Neural cell (in vitro differentiated cells): ENCODE data around the gene LDB2. TPM values are rescaled to one million over a fixed set of nuclear protein-coding genes. Genes with fewer than 3 reads are reported as not detected.

Experiments used
- H2AFZ ChIP-seq: fragments of 200-600, 300-800 bp; sonication (generic), shearing (Covaris generic); 2 replicates; pipeline ENCODE4 v1.6.0; 2014; ENCODE audit warnings: low read depth, mild to moderate bottlenecking, antibody characterized with exemption, low read length, moderate library complexity
- H3F3A ChIP-seq: fragments of 200-600 bp; shearing (Covaris generic); 2 replicates; pipeline ENCODE4 v1.6.1; 2016; ENCODE audit warnings: mild to moderate bottlenecking, moderate library complexity, mixed read lengths, antibody characterized with exemption, low read length; ENCODE audit not compliant: insufficient read depth, poor library complexity, severe bottlenecking
- H3K27ac ChIP-seq: fragments of 200-600, 300-800 bp; sonication (generic), shearing (Covaris generic); 2 replicates; pipeline ENCODE4 v1.5.1; 2014; ENCODE audit warnings: mild to moderate bottlenecking, low read length, moderate library complexity
- H3K27me3 ChIP-seq: fragments of 300-800, 200-600 bp; sonication (generic), shearing (Covaris generic); 2 replicates; pipeline ENCODE4 v1.6.0; 2014; ENCODE audit warnings: mild to moderate bottlenecking, low read depth, low read length, moderate library complexity; ENCODE audit not compliant: insufficient read depth
- H3K36me3 ChIP-seq: fragments of 300-800, 200-600 bp; sonication (generic), shearing (Covaris generic); 2 replicates; pipeline ENCODE4 v1.5.1; 2014; ENCODE audit warnings: mild to moderate bottlenecking, antibody characterized with exemption, low read length, moderate library complexity; ENCODE audit not compliant: insufficient read depth
- H3K4me2 ChIP-seq: fragments of 300-800, 200-600 bp; sonication (generic), shearing (Covaris generic); 2 replicates; pipeline ENCODE4 v1.6.0; 2014; ENCODE audit warnings: mild to moderate bottlenecking, low read length
- H3K4me3 ChIP-seq: fragments of 300-800, 200-600 bp; sonication (generic), shearing (Covaris generic); 2 replicates; pipeline ENCODE4 v1.5.1; 2014; ENCODE audit warnings: mild to moderate bottlenecking, low read length, moderate library complexity
- H3K79me2 ChIP-seq: fragments of 200-600 bp; shearing (Covaris generic); replicated peaks from 2 replicates; pipeline ENCODE4 v1.6.0; 2014; ENCODE audit warnings: mild to moderate bottlenecking, low read length, moderate library complexity; ENCODE audit not compliant: insufficient read depth
- H3K9ac ChIP-seq: fragments of 300-800, 200-600 bp; sonication (generic), shearing (Covaris generic); 2 replicates; pipeline ENCODE4 v1.6.1; 2016; ENCODE audit warnings: mild to moderate bottlenecking, low read length, mixed read lengths
- H3K9me2 ChIP-seq: fragments of 200-600 bp; shearing (Covaris generic); 2 replicates; pipeline ENCODE4 v1.6.1; 2016; ENCODE audit warnings: mild to moderate bottlenecking, low read length, mixed read lengths; ENCODE audit not compliant: insufficient read depth
- H3K9me3 ChIP-seq: fragments of 200-600, 300-800 bp; sonication (generic), shearing (Covaris generic); 2 replicates; pipeline ENCODE4 v1.6.1; 2016; ENCODE audit warnings: mild to moderate bottlenecking, mixed run types, low read length, moderate library complexity, mixed read lengths
- H4K20me1 ChIP-seq: fragments of 200-600 bp; shearing (Covaris generic); 2 replicates; pipeline ENCODE4 v1.6.1; 2016; ENCODE audit warnings: mild to moderate bottlenecking, mixed run types; ENCODE audit not compliant: insufficient read depth
- CTCF ChIP-seq: fragments of 450-650 bp; IDR thresholded peaks from 2 replicates; pipeline ENCODE4 v1.5.1; 2014; ENCODE audit warnings: antibody characterized with exemption, mild to moderate bottlenecking, moderate library complexity; ENCODE audit not compliant: poor library complexity, severe bottlenecking
- EP300 ChIP-seq: fragments of 450-650 bp; conservative IDR thresholded peaks from 2 replicates; pipeline ENCODE4 v1.6.1; 2014; ENCODE audit warnings: antibody characterized with exemption, mild to moderate bottlenecking, moderate library complexity; ENCODE audit not compliant: poor library complexity, severe bottlenecking
- EZH2 ChIP-seq: fragments of 200-600, 300-800 bp; shearing (Covaris generic), sonication (generic); IDR thresholded peaks from 2 replicates; pipeline ENCODE4 v1.6.1; 2014; ENCODE audit warnings: antibody characterized with exemption, low read length, borderline replicate concordance, mild to moderate bottlenecking; ENCODE audit not compliant: insufficient read depth, poor library complexity, severe bottlenecking
- MXI1 ChIP-seq: fragments of 450-650 bp; conservative IDR thresholded peaks from 2 replicates; pipeline ENCODE4 v1.6.1; 2014; ENCODE audit warnings: antibody characterized with exemption, mild to moderate bottlenecking; ENCODE audit not compliant: poor library complexity, severe bottlenecking
- POLR2AphosphoS5 ChIP-seq: IDR thresholded peaks from 2 replicates; pipeline ENCODE4 v1.6.1; 2012
- RAD21 ChIP-seq: fragments of 450-650 bp; conservative IDR thresholded peaks from 2 replicates; pipeline ENCODE4 v1.6.1; 2014; ENCODE audit warnings: antibody characterized with exemption, mild to moderate bottlenecking, moderate library complexity
- SMC3 ChIP-seq: fragments of 450-650 bp; conservative IDR thresholded peaks from 2 replicates; pipeline ENCODE4 v1.6.1; 2014; ENCODE audit warnings: antibody characterized with exemption, mild to moderate bottlenecking, moderate library complexity; ENCODE audit not compliant: poor library complexity
- TAF1 ChIP-seq: IDR thresholded peaks from 2 replicates; pipeline ENCODE4 v1.6.1; 2012; ENCODE audit warnings: low read depth
- polyA plus RNA-seq: library from polyadenylated mRNA; depleted of rRNA; stranded (reverse); fragments of >200 nt; gene quantifications from 2 replicates; pipeline ENCODE4 v1.2.3, GENCODE V29; 2014
- TF ChIP-seq, protein P1 (sequence below): IDR thresholded peaks from 2 replicates; pipeline ENCODE4 v1.6.1; 2012; ENCODE audit warnings: borderline replicate concordance

Gene LDB2
- polyA plus RNA-seq, 1 donor from 2014 or later: 58.9 TPM

DNA sequence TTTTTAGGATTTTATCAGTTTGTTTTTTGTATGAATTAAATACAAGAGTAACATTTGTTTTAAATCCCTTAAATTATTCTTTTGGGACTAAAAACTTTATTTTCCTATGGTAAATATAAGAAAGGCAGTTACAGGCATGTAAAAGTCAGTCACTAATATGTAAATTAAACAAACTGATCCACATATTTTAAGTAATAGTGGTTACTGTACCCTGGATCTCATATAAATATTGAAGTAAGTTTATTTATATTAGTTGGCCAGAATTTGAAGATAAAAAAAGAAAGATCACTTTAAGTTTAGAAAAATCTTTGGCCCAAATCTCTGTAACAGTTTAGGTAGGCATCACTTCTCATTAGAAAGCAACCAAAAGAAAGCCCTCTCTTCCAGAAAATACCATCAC lies 45.8 kb downstream of the LDB2 start:
- TF ChIP-seq SMC3 (no peak), CTCF (no peak), RAD21 (no peak), TAF1 (no peak), EP300 (no peak), POLR2AphosphoS5 (no peak), EZH2 (no peak), MXI1 (no peak)
- TF ChIP-seq, protein P1, sequence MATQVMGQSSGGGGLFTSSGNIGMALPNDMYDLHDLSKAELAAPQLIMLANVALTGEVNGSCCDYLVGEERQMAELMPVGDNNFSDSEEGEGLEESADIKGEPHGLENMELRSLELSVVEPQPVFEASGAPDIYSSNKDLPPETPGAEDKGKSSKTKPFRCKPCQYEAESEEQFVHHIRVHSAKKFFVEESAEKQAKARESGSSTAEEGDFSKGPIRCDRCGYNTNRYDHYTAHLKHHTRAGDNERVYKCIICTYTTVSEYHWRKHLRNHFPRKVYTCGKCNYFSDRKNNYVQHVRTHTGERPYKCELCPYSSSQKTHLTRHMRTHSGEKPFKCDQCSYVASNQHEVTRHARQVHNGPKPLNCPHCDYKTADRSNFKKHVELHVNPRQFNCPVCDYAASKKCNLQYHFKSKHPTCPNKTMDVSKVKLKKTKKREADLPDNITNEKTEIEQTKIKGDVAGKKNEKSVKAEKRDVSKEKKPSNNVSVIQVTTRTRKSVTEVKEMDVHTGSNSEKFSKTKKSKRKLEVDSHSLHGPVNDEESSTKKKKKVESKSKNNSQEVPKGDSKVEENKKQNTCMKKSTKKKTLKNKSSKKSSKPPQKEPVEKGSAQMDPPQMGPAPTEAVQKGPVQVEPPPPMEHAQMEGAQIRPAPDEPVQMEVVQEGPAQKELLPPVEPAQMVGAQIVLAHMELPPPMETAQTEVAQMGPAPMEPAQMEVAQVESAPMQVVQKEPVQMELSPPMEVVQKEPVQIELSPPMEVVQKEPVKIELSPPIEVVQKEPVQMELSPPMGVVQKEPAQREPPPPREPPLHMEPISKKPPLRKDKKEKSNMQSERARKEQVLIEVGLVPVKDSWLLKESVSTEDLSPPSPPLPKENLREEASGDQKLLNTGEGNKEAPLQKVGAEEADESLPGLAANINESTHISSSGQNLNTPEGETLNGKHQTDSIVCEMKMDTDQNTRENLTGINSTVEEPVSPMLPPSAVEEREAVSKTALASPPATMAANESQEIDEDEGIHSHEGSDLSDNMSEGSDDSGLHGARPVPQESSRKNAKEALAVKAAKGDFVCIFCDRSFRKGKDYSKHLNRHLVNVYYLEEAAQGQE: no peak
- H3F3A ChIP-seq: no peaks in the 10 kb centered on the region
- H3K79me2 ChIP-seq: no peaks in the 10 kb centered on the region
- H3K27ac ChIP-seq: no peak overlapping the region
- no peaks in the 10 kb centered on the region for H3K27me3 ChIP-seq
- H3K9me3 ChIP-seq: no peaks in the 10 kb centered on the region
- H2AFZ ChIP-seq: no peak overlapping the region
- no peaks in the 10 kb centered on the region for H3K9me2 ChIP-seq
- H3K4me2 ChIP-seq: no peak overlapping the region
- no peaks in the 10 kb centered on the region for H3K36me3 ChIP-seq
- no peak overlapping the region for H3K9ac ChIP-seq
- no peak overlapping the region for H3K4me3 ChIP-seq
- H4K20me1 ChIP-seq: no peaks in the 10 kb centered on the region

- TF ChIP-seq SMC3 (no peak), EP300 (no peak), POLR2AphosphoS5 (no peak), TAF1 (no peak), EZH2 (no peak), CTCF (no peak), RAD21 (no peak), MXI1 (no peak)
- TF ChIP-seq, protein P1: no peak
- Histone ChIP-seq H3K9me3 (no peaks in the 10 kb centered on the region), H3K9ac (no peak overlapping the region), H3K79me2 (no peaks in the 10 kb centered on the region), H3K4me2 (no peak overlapping the region), H3K27ac (no peak overlapping the region), H3K4me3 (no peak overlapping the region), H3K9me2 (no peaks in the 10 kb centered on the region), H2AFZ (no peak overlapping the region), H3K27me3 (no peaks in the 10 kb centered on the region), H4K20me1 (no peaks in the 10 kb centered on the region), H3F3A (no peaks in the 10 kb centered on the region), H3K36me3 (no peaks in the 10 kb centered on the region)
Observed at GRCh38 chr4:16852228-16852627, 46.2 kb downstream of the LDB2 start.
